SK-N-SH (cell line): ENCODE data around the gene LYSMD4. TPM values are rescaled to one million over a fixed set of nuclear protein-coding genes. Genes with fewer than 3 reads are reported as not detected.

Experiments used
- CTCF ChIA-PET: fragments of 300-600, 350-600 bp; formaldehyde crosslinking; extraction: SDS; loops from one replicate; lab custom pipeline; 2021; lab: Yijun Ruan, JAX
- POLR2A ChIA-PET: fragments of 350-600 bp; sonication (Branson Sonifier 250); formaldehyde crosslinking; extraction: SDS; loops from one replicate; lab custom pipeline; 2020; ENCODE audit warnings: antibody characterized with exemption, inconsistent platforms; lab: Yijun Ruan, JAX
- DNase-seq: peaks from one replicate; pipeline ENCODE4 v3.0.0; 2012
- H2AFZ ChIP-seq: fragments of 200-600 bp; sonication (generic); 2 replicates; pipeline ENCODE4 v1.8.1; 2016; ENCODE audit warnings: antibody characterized with exemption, mild to moderate bottlenecking, low read depth
- H3F3A ChIP-seq: fragments of 200-600 bp; sonication (generic); replicated peaks from 2 replicates; pipeline ENCODE3; 2016; ENCODE audit warnings: antibody characterized with exemption, mild to moderate bottlenecking; ENCODE audit not compliant: insufficient read depth
- H3K27ac ChIP-seq, 2 experiments: fragments of 200-500 bp in 1 of 2; fragments of 200-600 bp in 1 of 2; sonication (Bioruptor generic) in 1 of 2; sonication (generic), shearing (Covaris generic) in 1 of 2; 2 replicates each; pipeline versions ENCODE4 v1.5.1 to v1.6.1; 2014 to 2016; ENCODE audit warnings: low read depth in 2 of 2, inconsistent platforms in 1 of 2, low read length in 1 of 2, mild to moderate bottlenecking in 1 of 2, mixed read lengths in 1 of 2
- H3K27me3 ChIP-seq: fragments of 200-600 bp; sonication (generic), shearing (Covaris generic); 2 replicates; pipeline ENCODE4 v1.6.1; 2016; ENCODE audit warnings: mixed run types; ENCODE audit not compliant: insufficient read depth
- H3K36me3 ChIP-seq, 2 experiments: fragments of 200-500 bp in 1 of 2; fragments of 200-600 bp in 1 of 2; sonication (Bioruptor generic) in 1 of 2; sonication (generic) in 1 of 2; replicated peaks in 1 of 2; 2 replicates each; pipeline versions ENCODE3 to v1.5.1; 2014 to 2016; ENCODE audit warnings: low read length in 1 of 2, mild to moderate bottlenecking in 1 of 2; ENCODE audit not compliant: insufficient read depth in 2 of 2, control insufficient read depth in 1 of 2
- H3K4me1 ChIP-seq, 2 experiments: fragments of 200-500 bp in 1 of 2; fragments of 200-600 bp in 1 of 2; sonication (Bioruptor generic) in 1 of 2; sonication (generic), shearing (Covaris generic) in 1 of 2; 2 replicates each; pipeline versions ENCODE4 v1.5.1 to v1.6.1; 2014 to 2016; ENCODE audit warnings: low read depth in 1 of 2, low read length in 1 of 2, mixed run types in 1 of 2; ENCODE audit not compliant: insufficient read depth in 2 of 2, control insufficient read depth in 1 of 2
- H3K4me2 ChIP-seq: fragments of 200-600 bp; sonication (generic), shearing (Covaris generic); 2 replicates; pipeline ENCODE4 v1.6.1; 2017; ENCODE audit warnings: mixed run types
- H3K4me3 ChIP-seq, 2 experiments: fragments of 200-500 bp in 1 of 2; fragments of 200-600 bp in 1 of 2; sonication (Bioruptor generic) in 1 of 2; sonication (generic), shearing (Covaris generic) in 1 of 2; 2 replicates each; pipeline versions ENCODE4 v1.5.1 to v1.8.1; 2014 to 2016; ENCODE audit warnings: low read depth in 2 of 2, inconsistent platforms in 1 of 2, low read length in 1 of 2, mild to moderate bottlenecking in 1 of 2, mixed read lengths in 1 of 2, moderate library complexity in 1 of 2
- H3K79me2 ChIP-seq: fragments of 200-600 bp; sonication (generic); 2 replicates; pipeline ENCODE4 v1.8.1; 2017; ENCODE audit warnings: mild to moderate bottlenecking; ENCODE audit not compliant: insufficient read depth
- H3K9ac ChIP-seq: fragments of 200-600 bp; sonication (generic); 2 replicates; pipeline ENCODE4 v1.6.1; 2017; ENCODE audit warnings: mixed run types
- H3K9me2 ChIP-seq: fragments of 200-600 bp; sonication (generic); 2 replicates; pipeline ENCODE4 v1.6.1; 2017; ENCODE audit warnings: mixed run types
- H3K9me3 ChIP-seq: fragments of 200-600 bp; sonication (generic); 2 replicates; pipeline ENCODE4 v1.6.1; 2017; ENCODE audit warnings: mixed run types, mild to moderate bottlenecking, moderate library complexity
- H4K20me1 ChIP-seq: fragments of 200-600 bp; sonication (generic); 2 replicates; pipeline ENCODE4 v1.6.1; 2017; ENCODE audit warnings: mild to moderate bottlenecking, mixed run types; ENCODE audit not compliant: insufficient read depth
- CHD2 ChIP-seq: fragments of 150-350 bp; IDR thresholded peaks from 2 replicates; pipeline ENCODE4 v1.6.1; 2018; ENCODE audit warnings: low read length; ENCODE audit not compliant: partially characterized antibody
- CTCF ChIP-seq: fragments of 200-600 bp; sonication (generic); IDR thresholded peaks from 2 replicates; pipeline ENCODE4 v1.6.1; 2017; ENCODE audit warnings: antibody characterized with exemption, mild to moderate bottlenecking, moderate library complexity
- ELF1 ChIP-seq: IDR thresholded peaks from 2 replicates; pipeline ENCODE4 v1.4.0; 2012
- FOXJ3 ChIP-seq: sonication (generic); formaldehyde crosslinking; IDR thresholded peaks from 2 replicates; pipeline ENCODE4 v1.5.1; 2020; ENCODE audit warnings: mild to moderate bottlenecking, missing genetic modification reagents
- IRF3 ChIP-seq: fragments of 150-350 bp; IDR thresholded peaks from 2 replicates; pipeline ENCODE4 v1.6.1; 2016; ENCODE audit warnings: mild to moderate bottlenecking, low read depth, low read length
- MEF2A ChIP-seq: IDR thresholded peaks from 2 replicates; pipeline ENCODE4 v1.4.0; 2012; ENCODE audit warnings: low read depth, borderline replicate concordance
- MXI1 ChIP-seq: IDR thresholded peaks from 2 replicates; pipeline ENCODE4 v1.6.1; 2012; ENCODE audit warnings: mild to moderate bottlenecking, low read depth, low read length, improper control_type of control experiment
- NFIC ChIP-seq: IDR thresholded peaks from 2 replicates; pipeline ENCODE4 v1.4.0; 2012; ENCODE audit warnings: borderline replicate concordance
- RAD21 ChIP-seq: IDR thresholded peaks from 2 replicates; pipeline ENCODE4 v1.6.1; 2012; ENCODE audit warnings: mild to moderate bottlenecking, low read length
- RCOR1 ChIP-seq: fragments of 150-350 bp; IDR thresholded peaks from 2 replicates; pipeline ENCODE4 v1.6.1; 2017; ENCODE audit warnings: antibody characterized with exemption, low read length
- SIN3A ChIP-seq: IDR thresholded peaks from 2 replicates; pipeline ENCODE4 v1.6.1; 2012; ENCODE audit warnings: low read depth, mild to moderate bottlenecking, low read length, moderate library complexity, borderline replicate concordance
- TAF1 ChIP-seq: IDR thresholded peaks from 2 replicates; pipeline ENCODE4 v1.6.1; 2012; ENCODE audit warnings: low read depth, mild to moderate bottlenecking, low read length, moderate library complexity, borderline replicate concordance
- TCF12 ChIP-seq: IDR thresholded peaks from 2 replicates; pipeline ENCODE4 v1.4.0; 2012
- TEAD4 ChIP-seq: IDR thresholded peaks from 2 replicates; pipeline ENCODE4 v1.4.0; 2012; ENCODE audit warnings: mild to moderate bottlenecking, borderline replicate concordance; ENCODE audit not compliant: insufficient read depth
- USF2 ChIP-seq: fragments of 150-350 bp; IDR thresholded peaks from 2 replicates; pipeline ENCODE4 v1.6.1; 2017; ENCODE audit warnings: antibody characterized with exemption, low read length, low read depth, borderline replicate concordance
- YY1 ChIP-seq: IDR thresholded peaks from 2 replicates; pipeline ENCODE4 v1.4.0; 2012; ENCODE audit warnings: low read depth, mild to moderate bottlenecking
- WGBS: methylation state at CpG from one replicate; pipeline ENCODE4 v1.1.6; 2017; ENCODE audit warnings: low lambda C conversion rate; 5-methylcytosine and 5-hydroxymethylcytosine counted together
- polyA plus RNA-seq, 3 experiments: library from polyadenylated mRNA; depleted of rRNA; stranded (reverse); fragments of >200 nt; gene quantifications; 2 replicates each; pipeline ENCODE4 v1.2.3, GENCODE V29; 2012
- TF ChIP-seq, protein P1 (sequence below): IDR thresholded peaks from 2 replicates; pipeline ENCODE4 v1.4.0; 2012; ENCODE audit warnings: low read depth
- TF ChIP-seq, protein P2 (sequence below): IDR thresholded peaks from 2 replicates; pipeline ENCODE4 v1.4.0; 2012; ENCODE audit warnings: low read depth, borderline replicate concordance
- TF ChIP-seq, protein P3 (sequence below): IDR thresholded peaks from 2 replicates; pipeline ENCODE4 v1.6.1; 2012; ENCODE audit warnings: mild to moderate bottlenecking, low read depth, low read length, moderate library complexity

Gene LYSMD4
- polyA plus RNA-seq, 1 of the 3 experiments (the other 2 are of a cell fraction) = 6.1 TPM

- no peak overlapping the region for H2AFZ ChIP-seq
- no peaks in the 10 kb centered on the region for H4K20me1 ChIP-seq
- no peaks in the 10 kb centered on the region for H3K9me2 ChIP-seq
- peaks cover 24 to 60% of the 10 kb centered on the region in 2 experiments for H3K36me3 ChIP-seq
- TF ChIP-seq CHD2 (no peak), SIN3A (no peak), NFIC (no peak), MEF2A (no peak), RCOR1 (no peak), YY1 (no peak), TCF12 (no peak), FOXJ3 (no peak)
- peaks cover 0 to 10% of the 10 kb centered on the region in 2 experiments; a peak in 3 of 4 replicates for H3K4me1 ChIP-seq
- peak overlapping the region in 1 of 2 experiments; percentile 39; a peak in 2 of 4 replicates for H3K27ac ChIP-seq
- H3K27me3 ChIP-seq = no peaks in the 10 kb centered on the region
- H3K9me3 ChIP-seq = peaks cover 5% of the 10 kb centered on the region; the same call in 1 of the 2 replicates
- 0 out of 2 replicates have a peak overlapping the region, but pooled peaks have one; percentile 3 for H3K4me2 ChIP-seq
- ChIA-PET CTCF (interaction anchor here (1.4 to 1.6 kb wide), 2 partner anchors 10 to 22 kb away, joined by 5 to 6 read pairs; no protein-coding TSS in a partner anchor), POLR2A (no interaction called here)
- no peak overlapping the region for H3K4me3 ChIP-seq
- H3K9ac ChIP-seq = no peak overlapping the region
- DNase-seq = no peak
- H3K79me2 ChIP-seq = peaks cover 26% of the 10 kb centered on the region
- WGBS = 80% methylated on average over 1 of the region's 1 CpG
- peaks cover 38% of the 10 kb centered on the region for H3F3A ChIP-seq
Observed at GRCh38 chr15:99681990-99682389, 51.2 kb downstream of the LYSMD4 start.

GRCh38 chr15:99680276-99680675, 53.0 kb downstream of the LYSMD4 start:
- DNase-seq = no peak
- no peak overlapping the region for H2AFZ ChIP-seq
- H3K79me2 ChIP-seq = peaks cover 11% of the 10 kb centered on the region
- H3K27ac ChIP-seq = no peak overlapping the region
- H3K27me3 ChIP-seq = no peaks in the 10 kb centered on the region
- H3K4me1 ChIP-seq = peaks cover 0 to 10% of the 10 kb centered on the region in 2 experiments; a peak in 3 of 4 replicates
- POLR2A ChIA-PET = no interaction called here
- CTCF ChIA-PET = interaction anchor here (1.2 kb wide), 1 partner anchor 24 kb away, joined by 3 read pairs; no protein-coding TSS in a partner anchor
- H4K20me1 ChIP-seq = no peaks in the 10 kb centered on the region
- H3K9ac ChIP-seq = no peak overlapping the region
- H3K9me2 ChIP-seq = no peaks in the 10 kb centered on the region
- no peaks in the 10 kb centered on the region for H3K9me3 ChIP-seq
- peaks cover 26 to 62% of the 10 kb centered on the region in 2 experiments for H3K36me3 ChIP-seq
- H3K4me2 ChIP-seq = no peak overlapping the region
- no peak overlapping the region for H3K4me3 ChIP-seq
- peaks cover 38% of the 10 kb centered on the region for H3F3A ChIP-seq
- TF ChIP-seq, protein P1, sequence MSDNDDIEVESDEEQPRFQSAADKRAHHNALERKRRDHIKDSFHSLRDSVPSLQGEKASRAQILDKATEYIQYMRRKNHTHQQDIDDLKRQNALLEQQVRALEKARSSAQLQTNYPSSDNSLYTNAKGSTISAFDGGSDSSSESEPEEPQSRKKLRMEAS = no peak
- TF ChIP-seq ELF1 = no peak
- TF ChIP-seq, protein P2, sequence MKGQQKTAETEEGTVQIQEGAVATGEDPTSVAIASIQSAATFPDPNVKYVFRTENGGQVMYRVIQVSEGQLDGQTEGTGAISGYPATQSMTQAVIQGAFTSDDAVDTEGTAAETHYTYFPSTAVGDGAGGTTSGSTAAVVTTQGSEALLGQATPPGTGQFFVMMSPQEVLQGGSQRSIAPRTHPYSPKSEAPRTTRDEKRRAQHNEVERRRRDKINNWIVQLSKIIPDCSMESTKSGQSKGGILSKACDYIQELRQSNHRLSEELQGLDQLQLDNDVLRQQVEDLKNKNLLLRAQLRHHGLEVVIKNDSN = no peak
- TF ChIP-seq, protein P3, sequence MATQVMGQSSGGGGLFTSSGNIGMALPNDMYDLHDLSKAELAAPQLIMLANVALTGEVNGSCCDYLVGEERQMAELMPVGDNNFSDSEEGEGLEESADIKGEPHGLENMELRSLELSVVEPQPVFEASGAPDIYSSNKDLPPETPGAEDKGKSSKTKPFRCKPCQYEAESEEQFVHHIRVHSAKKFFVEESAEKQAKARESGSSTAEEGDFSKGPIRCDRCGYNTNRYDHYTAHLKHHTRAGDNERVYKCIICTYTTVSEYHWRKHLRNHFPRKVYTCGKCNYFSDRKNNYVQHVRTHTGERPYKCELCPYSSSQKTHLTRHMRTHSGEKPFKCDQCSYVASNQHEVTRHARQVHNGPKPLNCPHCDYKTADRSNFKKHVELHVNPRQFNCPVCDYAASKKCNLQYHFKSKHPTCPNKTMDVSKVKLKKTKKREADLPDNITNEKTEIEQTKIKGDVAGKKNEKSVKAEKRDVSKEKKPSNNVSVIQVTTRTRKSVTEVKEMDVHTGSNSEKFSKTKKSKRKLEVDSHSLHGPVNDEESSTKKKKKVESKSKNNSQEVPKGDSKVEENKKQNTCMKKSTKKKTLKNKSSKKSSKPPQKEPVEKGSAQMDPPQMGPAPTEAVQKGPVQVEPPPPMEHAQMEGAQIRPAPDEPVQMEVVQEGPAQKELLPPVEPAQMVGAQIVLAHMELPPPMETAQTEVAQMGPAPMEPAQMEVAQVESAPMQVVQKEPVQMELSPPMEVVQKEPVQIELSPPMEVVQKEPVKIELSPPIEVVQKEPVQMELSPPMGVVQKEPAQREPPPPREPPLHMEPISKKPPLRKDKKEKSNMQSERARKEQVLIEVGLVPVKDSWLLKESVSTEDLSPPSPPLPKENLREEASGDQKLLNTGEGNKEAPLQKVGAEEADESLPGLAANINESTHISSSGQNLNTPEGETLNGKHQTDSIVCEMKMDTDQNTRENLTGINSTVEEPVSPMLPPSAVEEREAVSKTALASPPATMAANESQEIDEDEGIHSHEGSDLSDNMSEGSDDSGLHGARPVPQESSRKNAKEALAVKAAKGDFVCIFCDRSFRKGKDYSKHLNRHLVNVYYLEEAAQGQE = no peak
- no peak for TF ChIP-seq RAD21
- no peak for TF ChIP-seq CTCF
- no peak for TF ChIP-seq USF2
- TF ChIP-seq NFIC = no peak
- TF ChIP-seq TAF1 = no peak
- TF ChIP-seq MEF2A = no peak
- no peak for TF ChIP-seq MXI1
- no peak for TF ChIP-seq IRF3
- no peak for TF ChIP-seq TEAD4
- no peak for TF ChIP-seq CHD2
